ENCODE results near the gene EDN3.
A peak's percentile ranks its signal among the peaks of the same experiment; 100 is the strongest.

EDN3 gene

DNA sequence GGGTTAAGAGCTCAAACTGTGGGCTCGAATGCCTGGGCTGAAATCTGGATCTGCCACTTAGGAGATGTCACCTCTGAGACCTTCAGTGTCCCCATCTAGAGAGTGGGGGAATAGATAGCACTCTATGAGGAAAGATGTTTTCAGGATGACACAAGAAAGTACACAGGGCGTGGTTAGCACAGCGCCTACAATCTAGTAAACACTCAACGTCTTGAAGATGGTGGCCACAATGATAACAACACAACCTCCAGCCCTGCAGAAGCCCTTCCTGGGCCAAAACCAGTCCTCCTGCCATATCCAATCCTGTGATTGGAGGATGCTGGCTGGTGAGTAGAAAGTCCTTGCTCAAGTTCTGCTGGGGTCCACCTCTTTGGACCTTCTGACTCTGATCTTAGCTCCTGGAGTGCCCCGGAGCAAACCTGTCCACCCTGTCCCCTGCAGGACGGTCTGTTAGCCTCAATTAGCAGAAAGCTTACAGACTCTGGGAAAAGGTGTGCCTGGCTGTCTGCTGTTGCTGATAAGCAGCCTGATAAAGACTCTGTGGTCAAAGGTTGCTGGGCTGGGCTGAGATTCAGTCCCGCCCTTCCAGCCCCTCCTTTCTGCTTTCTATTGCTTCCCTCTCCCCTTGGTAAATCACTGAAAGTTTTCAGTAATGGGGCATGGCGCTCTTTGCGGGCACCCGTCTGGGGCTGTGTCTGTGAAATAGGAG, 8.2 kb downstream of the EDN3 start:
- DNase-seq = no peak

DNA sequence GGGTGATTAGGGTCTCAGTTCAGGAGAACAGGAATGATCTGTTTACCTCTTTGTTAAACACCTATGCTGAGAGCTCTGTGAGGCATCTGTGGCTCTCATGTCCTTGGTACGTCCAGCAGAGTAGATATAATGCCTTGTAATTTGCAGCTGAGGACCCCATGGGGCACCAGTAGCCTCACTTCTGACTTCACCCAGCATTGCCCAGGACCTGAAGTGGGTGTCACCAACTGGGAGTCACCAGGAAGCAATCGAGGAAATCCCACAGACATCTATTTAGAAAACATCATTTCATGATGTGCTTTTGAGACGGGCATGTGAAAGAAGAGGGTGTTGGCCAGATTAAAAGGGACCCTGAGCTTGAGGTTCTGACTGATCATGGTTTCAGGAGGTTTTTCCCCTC, 8.8 kb downstream of the EDN3 start:
- DNase-seq = no peak

DNA sequence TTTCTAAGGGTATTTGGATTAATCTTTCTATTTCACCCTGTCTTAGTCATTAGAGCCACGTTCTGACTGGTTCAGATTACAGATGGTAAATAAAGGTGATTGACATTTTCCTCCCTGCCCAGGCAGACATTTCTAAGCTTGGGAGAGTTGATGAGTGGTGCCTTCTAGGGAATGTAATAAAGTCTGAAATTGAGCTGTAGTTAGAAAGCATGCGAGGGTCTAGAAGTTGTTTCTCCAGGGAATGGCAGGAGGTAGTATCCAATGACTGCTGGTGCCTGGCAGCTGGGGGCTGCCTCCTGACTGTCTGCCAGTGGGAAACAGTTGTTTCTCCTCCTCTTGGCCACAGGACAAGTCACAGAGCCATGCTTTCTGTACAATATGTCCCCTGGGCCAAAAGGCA, 14.6 kb downstream of the EDN3 start:
- DNase-seq = no peak

DNA sequence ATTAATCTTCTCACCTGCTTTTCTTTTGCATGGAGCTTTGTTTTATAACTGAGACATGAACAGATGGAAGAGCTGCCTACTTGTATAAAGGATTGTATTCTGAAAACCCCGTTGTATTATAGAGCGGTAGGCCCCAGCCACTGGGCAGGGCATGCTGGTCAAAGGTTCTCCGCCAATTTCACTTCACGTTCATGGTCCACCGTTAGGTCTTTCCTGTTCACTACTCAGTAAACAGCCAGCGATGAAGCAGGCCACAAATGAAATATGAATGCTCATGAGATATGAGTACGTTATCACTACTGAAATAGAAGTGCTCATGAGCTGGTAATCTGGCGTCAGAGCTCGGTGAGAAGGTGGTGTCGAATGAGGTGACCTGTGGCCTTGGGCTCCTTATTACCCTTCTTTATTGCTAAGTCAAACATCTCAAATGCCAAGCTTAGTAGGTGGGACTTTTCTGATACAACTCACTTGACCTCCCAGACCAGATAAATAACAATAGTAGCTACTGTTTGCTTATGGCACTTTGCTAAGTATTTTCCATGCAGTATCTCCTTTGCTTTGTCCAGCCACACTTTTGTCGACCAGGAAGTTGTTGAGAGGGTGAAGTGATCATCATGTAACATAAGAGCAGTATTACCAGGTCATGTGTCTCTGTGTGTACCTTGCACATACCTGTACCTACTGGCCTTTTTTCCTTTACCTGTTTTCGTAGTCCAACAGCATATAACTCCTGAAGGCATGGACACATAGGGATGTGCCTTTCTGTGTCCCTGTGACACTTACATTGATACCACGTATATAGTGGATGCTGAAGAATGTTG, 16.7 kb downstream of the EDN3 start:
- no peak for DNase-seq

DNA sequence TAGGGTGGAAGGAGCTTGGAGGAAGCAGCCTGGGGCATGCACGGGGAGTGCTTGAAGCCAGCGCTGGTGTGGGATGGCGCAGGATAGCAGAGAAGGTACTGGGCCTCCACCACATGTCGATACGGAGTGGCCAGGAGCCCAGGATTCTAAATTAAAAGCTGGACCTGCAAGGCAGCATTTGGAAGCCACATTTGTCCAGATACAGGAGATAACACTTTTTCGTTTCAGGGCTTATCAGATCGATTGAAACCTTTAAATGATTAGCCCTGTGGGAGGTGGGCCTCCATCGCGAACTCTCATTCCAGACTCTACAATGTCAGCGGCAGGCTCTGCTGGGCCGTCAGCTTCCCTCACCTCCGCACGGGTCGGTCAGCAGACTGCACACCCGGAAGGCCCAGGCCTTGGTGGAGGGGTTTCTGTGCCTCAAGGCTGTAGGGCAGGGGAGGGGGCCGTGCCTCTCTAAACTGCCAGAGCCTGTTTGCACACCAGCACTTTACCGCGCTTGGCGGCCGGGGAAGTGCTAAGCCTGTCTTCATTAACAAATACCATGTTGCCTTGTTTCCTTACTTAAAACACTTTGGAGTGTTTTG, 17.9 kb downstream of the EDN3 start:
- no peak for DNase-seq

GRCh38 chr20:59318803-59319202, 18.4 kb downstream of the EDN3 start:
- no peak for DNase-seq

GRCh38 chr20:59320426-59320825, 20.0 kb downstream of the EDN3 start:
- no peak for DNase-seq

DNA sequence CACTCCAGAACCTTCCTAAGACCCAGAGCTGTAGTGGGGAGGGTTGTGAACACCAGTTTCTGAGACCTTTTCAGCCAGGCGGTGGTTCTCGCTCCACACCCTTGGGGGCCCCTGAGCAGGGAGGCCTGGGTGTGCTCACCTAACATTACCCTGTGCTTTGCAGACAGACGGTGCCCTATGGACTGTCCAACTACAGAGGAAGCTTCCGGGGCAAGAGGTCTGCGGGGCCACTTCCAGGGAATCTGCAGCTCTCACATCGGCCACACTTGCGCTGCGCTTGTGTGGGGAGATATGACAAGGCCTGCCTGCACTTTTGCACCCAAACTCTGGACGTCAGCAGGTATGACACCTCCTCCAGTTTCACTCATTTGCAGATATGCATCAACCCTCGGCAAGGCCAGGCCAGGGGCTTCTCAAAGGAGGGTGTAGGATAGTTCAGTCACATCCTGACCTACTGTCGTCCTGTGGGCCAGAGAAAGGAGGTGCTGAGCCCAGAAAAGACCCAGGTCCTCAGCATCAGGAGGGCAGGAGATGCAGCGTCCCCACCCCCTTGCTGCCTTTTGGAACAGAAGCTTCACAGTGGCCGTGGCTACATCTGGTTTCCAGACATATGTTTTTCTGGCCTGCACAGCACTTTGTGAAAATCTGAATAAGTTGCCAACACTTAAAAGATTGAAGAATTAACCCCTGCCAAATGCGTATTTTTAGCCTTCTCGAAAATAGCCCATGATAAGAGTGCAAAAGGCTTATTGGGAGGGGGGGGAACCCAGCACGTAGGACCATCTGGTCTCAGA, 20.6 kb downstream of the EDN3 start:
- no peak for DNase-seq

DNA sequence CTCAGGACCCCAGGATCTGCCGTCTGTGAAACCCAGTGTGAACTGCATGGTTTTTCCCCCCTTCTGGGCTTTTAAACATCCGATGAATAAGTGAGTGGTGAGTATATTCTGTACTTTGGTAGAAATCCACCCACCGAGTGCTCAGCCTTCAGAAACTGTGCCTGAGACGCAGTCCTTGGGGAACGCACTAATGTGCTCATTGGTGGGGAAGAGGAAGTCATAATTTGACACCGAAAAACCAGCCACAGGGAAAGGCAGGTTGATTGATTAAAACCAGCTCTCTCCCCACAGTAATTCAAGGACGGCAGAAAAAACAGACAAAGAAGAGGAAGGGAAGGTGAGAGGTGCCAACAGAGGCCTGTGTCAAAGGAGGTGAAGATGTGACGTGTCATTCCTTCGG, 21.7 kb downstream of the EDN3 start:
- no peak for DNase-seq

GRCh38 chr20:59322585-59323454, 22.4 kb downstream of the EDN3 start:
- no peak for DNase-seq

GRCh38 chr20:59323731-59324130, 23.3 kb downstream of the EDN3 start:
- no peak for DNase-seq

GRCh38 chr20:59324521-59325141, 24.2 kb downstream of the EDN3 start:
- no peak for DNase-seq

DNA sequence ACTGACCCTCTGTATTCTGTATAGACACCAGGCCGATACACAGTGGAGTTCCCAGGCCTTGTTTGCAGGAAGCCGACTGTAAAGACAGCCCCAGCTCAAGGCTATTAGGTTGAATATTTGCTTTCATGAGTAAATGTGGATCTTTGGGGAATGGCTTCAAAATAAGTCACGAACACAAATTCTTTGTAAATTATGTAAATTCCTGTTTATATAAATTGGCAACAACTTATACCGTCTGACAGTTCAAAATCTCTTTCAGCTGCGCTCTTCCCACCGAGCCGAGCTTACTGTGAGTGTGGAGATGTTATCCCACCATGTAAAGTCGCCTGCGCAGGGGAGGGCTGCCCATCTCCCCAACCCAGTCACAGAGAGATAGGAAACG, 24.7 kb downstream of the EDN3 start:
- DNase-seq = no peak

DNA sequence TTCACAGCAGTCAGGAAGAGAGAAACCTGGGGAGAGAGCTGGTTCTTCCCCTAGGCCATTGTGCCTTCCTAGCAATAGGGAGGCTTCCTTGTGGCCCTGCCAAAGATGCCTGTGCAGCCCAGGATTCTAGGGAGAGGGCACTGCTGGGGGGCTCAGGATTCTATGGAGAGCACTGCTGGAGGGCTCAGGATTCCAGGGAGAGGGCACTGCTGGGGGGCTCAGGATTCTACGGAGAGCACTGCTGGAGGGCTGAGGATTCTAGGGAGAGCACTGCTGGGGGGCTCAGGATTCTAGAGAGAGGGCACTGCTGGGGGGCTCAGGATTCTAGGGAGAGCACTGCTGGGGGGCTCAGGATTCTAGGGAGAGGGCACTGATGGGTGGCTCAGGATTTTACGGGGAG, 25.8 kb downstream of the EDN3 start:
- no peak for DNase-seq

GRCh38 chr20:59328071-59328470, 27.7 kb downstream of the EDN3 start:
- no peak for DNase-seq

- no peak for DNase-seq
Observed at GRCh38 chr20:59331721-59332329, 31.4 kb downstream of the EDN3 start.

DNA sequence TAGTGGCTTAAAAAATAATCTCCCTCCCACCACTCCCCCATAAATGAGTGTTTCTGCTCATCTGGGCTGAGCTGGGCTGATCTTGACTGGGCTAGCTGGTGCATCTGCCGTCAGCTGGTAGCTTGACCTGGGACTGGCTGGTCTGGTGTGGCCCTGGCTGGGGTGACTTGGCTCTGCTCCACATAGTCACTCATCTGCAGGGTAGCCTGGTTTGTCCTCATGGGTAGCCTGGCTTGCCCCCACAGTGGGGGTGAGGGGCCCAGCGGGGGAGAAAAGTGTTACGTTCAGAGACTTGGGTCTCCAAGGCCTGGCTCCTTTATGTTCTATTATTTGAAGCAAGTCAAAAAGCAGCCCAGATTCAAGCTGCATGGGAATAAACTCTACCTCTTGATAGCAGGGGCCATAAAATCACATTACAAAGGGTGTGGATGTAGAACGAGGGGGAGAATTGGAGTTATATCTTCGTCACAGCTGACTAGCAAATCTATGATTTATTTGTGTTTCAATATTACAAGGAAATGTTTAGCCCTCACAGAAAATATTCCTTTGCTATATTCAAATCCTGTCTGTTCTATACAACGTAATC, 32.9 kb downstream of the EDN3 start:
- DNase-seq = no peak

- DNase-seq = peak; percentile 14
Observed at GRCh38 chr20:59333951-59334350, 33.5 kb downstream of the EDN3 start.

DNA sequence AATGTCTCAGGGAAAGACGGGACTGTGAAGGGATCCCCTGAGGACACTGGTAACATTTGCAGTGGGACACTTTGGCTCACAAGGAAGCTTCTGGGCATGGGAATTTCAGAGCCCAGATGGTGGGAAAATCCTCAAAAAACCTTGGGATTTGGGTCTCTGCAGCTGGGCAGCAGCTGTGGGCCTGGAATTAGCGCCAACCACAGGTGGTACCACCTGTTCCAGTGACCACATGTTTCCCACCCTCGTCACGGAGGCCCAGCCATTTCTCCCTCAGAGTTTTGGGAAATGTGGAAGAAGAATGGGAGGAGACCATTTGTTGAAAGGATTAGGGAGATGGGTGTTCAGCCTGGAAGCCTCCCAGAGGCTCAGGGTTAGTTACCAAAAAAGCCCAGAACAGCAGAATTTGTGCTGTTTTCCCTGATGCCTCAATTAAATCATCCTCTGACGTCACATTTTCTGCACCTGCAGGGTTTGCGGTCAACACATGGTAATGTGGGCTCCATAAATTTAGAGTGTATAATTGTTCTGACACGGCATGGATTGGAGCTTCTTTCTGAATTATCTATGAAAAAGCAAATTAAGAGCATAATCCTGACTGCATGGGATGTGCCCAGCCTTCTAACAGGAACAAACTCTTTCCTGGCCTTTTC, 34.4 kb downstream of the EDN3 start:
- DNase-seq = no peak

DNA sequence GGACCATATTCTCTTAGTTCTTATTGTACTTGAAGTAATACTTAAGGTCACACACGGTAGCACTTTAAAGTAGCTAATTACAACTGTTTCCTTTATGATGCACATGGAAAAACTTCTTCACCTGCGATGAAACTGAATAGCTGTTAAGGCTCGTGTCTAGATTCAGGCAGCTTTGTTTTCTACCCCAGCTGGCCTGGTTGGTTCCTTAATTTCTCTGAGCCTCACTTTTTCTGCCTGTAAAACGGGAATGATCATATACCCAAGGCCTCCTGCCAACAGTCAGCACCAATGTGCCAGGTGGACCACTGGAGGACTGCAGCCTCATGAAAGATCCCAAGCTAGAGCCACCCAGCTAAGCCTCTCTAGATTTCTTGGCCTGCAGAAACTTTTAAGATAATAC, 35.0 kb downstream of the EDN3 start:
- no peak for DNase-seq

GRCh38 chr20:59336540-59336939, 36.1 kb downstream of the EDN3 start:
- no peak for DNase-seq
